BE2C (cell line): ENCODE measurements around the gene RANGAP1. TPM values are rescaled to one million over a fixed set of nuclear protein-coding genes. Genes with fewer than 3 reads are reported as not detected.
A peak's percentile ranks its signal among the peaks of the same experiment; 100 is the strongest.

Experiments used
- DNase-seq: peaks from one replicate; pipeline ENCODE4 v3.0.0-alpha.2; 2020
- H3K27me3 ChIP-seq: fragments of 250-450 bp; sonication (Bioruptor Pico); 2 replicates; pipeline ENCODE4 v1.5.1; 2020; ENCODE audit warnings: mild to moderate bottlenecking
- H3K36me3 ChIP-seq: fragments of 250-450 bp; sonication (Bioruptor Pico); 2 replicates; pipeline ENCODE4 v1.5.1; 2020; ENCODE audit warnings: mild to moderate bottlenecking
- H3K4me1 ChIP-seq: fragments of 250-450 bp; sonication (Bioruptor Pico); 2 replicates; pipeline ENCODE4 v1.5.1; 2020
- H3K4me3 ChIP-seq: 2 replicates; pipeline ENCODE4 v1.5.1; 2011; ENCODE audit warnings: low read depth, low read length
- H3K9me3 ChIP-seq: fragments of 250-450 bp; sonication (Bioruptor Pico); 2 replicates; pipeline ENCODE4 v1.5.1; 2020
- polyA plus RNA-seq: library from polyadenylated mRNA; unstranded; fragments of >200 nt; gene quantifications from one replicate; pipeline ENCODE4 v1.2.1, GENCODE V29; 2012; ENCODE audit warnings: low read depth, missing spikeins; ENCODE audit not compliant: insufficient read length, insufficient read depth
- TF ChIP-seq, protein P1 (sequence below): IDR thresholded peaks from 2 replicates; pipeline ENCODE4 v1.5.1; 2012; ENCODE audit warnings: mild to moderate bottlenecking, low read depth, low read length

The RANGAP1 gene, protein sequence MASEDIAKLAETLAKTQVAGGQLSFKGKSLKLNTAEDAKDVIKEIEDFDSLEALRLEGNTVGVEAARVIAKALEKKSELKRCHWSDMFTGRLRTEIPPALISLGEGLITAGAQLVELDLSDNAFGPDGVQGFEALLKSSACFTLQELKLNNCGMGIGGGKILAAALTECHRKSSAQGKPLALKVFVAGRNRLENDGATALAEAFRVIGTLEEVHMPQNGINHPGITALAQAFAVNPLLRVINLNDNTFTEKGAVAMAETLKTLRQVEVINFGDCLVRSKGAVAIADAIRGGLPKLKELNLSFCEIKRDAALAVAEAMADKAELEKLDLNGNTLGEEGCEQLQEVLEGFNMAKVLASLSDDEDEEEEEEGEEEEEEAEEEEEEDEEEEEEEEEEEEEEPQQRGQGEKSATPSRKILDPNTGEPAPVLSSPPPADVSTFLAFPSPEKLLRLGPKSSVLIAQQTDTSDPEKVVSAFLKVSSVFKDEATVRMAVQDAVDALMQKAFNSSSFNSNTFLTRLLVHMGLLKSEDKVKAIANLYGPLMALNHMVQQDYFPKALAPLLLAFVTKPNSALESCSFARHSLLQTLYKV
- 80.2 TPM for polyA plus RNA-seq

DNA sequence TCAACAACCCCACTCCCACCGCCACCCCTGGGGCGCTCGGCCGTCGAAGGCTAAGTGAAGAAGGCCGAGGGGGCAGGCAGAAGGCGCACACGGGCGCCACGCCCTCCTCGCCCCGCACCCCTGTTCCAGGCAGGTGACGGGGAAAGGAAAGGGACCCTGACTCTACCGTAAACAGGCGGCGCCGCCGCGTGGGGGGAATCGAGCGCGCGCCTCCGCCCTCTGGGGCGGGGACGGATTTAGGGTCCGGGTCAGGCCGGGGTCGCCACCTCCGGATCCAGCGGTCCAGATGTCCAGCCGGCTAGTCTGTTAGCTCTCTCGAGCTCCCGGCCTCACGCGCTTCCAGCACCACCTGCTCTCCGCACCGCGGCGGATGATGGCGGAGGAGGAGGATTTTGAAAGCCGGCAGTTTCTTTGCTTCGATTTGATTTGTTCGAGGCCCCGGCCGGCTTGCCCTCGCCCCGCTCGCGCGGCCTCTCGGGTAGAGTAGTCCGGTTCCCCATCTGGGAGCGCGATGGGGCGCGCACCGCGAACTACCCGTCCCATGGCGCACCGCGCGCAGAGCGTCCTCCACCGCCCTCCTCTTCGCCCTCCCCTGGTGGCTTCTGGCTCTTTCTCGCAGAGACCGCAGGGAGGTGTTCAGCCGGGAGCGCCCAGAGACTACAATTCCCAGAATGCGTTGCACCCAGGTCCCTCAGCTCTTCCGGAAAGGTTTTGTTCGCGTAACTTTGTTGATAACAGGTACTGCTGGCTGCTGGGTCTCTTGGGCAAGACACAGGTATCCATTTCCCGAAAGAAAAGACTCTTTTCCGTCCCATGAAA is at the start of gene RANGAP1:
RANGAP1 (minus strand) TSS at position 368 of the 819 bp plus-strand sequence. CDS start 5,143 bp downstream, outside the sequence.
- no peaks in the 10 kb centered on the region for H3K9me3 ChIP-seq
- H3K27me3 ChIP-seq: no peaks in the 10 kb centered on the region
- TF ChIP-seq, protein P1, sequence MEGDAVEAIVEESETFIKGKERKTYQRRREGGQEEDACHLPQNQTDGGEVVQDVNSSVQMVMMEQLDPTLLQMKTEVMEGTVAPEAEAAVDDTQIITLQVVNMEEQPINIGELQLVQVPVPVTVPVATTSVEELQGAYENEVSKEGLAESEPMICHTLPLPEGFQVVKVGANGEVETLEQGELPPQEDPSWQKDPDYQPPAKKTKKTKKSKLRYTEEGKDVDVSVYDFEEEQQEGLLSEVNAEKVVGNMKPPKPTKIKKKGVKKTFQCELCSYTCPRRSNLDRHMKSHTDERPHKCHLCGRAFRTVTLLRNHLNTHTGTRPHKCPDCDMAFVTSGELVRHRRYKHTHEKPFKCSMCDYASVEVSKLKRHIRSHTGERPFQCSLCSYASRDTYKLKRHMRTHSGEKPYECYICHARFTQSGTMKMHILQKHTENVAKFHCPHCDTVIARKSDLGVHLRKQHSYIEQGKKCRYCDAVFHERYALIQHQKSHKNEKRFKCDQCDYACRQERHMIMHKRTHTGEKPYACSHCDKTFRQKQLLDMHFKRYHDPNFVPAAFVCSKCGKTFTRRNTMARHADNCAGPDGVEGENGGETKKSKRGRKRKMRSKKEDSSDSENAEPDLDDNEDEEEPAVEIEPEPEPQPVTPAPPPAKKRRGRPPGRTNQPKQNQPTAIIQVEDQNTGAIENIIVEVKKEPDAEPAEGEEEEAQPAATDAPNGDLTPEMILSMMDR: peak; percentile 13; the same call in 1 of the 2 replicates
- peak; percentile 99 for DNase-seq
- H3K4me3 ChIP-seq: peak within 1 kb of the TSS; percentile 98
- peaks cover 3% of the 10 kb centered on the region for H3K4me1 ChIP-seq
- H3K36me3 ChIP-seq: peaks cover 38% of the 10 kb centered on the region

DNA sequence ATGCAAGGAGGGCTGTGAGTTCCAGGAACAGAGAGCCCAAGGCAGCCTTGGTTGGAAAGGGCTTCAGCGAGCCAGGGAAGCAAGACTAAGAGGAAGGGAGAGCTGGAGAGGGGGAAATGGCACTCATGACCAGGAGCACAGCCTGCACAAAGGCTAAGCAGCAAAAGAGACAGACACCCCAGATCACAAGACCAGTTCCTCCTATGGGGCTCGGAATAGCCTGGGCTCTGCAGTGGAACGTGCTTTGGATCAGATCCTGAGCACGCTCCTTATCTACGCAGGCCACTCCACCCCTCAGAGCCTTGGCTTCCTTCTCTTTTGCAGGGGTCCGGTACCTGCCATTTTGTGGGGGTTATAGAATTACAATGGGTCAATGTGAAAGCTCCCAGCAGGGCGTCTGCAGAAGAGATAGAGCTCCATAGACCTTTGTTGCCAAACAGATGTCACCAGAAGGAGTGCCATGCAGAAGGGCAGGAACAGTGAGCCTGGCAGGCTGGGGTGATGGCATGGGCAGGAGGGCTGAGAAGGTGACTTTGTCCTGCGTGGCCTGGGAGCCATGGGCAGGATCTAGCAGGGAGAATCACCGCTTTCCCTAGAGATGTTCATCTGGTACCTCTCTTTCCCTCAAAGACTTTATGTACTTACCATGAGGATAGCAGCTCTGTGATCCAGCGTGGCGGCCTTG is 49.1 kb upstream of the RANGAP1 start:
- TF ChIP-seq, protein P1: no peak
- peaks cover 43% of the 10 kb centered on the region for H3K36me3 ChIP-seq
- no peaks in the 10 kb centered on the region for H3K9me3 ChIP-seq

DNA sequence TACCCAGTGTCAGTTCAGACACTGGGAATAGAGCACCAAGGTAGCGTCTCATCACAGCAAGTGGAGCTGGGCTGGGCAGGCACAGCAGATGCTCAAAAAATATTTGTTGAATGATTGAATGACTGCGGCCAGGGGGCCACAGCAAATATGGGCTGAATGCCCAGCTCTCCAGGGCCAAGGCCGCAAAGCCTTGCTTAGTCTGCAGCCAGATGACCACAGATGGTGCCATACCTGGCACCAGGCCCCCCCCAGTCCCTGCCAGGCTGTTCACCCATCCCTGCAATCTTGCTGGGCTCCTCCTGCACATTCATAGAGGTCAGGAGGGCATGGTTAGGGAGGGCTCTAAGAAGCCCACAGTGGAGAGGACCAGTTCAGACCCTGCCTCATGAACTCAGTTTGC is 48.2 kb upstream of the RANGAP1 start:
- TF ChIP-seq, protein P1: no peak
- H3K27me3 ChIP-seq: no peaks in the 10 kb centered on the region
- no peaks in the 10 kb centered on the region for H3K9me3 ChIP-seq
- DNase-seq: no peak
- peaks cover 46% of the 10 kb centered on the region for H3K36me3 ChIP-seq
- no peaks in the 10 kb centered on the region for H3K4me1 ChIP-seq
- H3K4me3 ChIP-seq: no peak overlapping the region

More for the DNA sequence above, 49.1 kb upstream of the RANGAP1 start:
- Histone ChIP-seq H3K4me3 (no peak overlapping the region), H3K4me1 (peaks cover 5% of the 10 kb centered on the region), H3K27me3 (no peaks in the 10 kb centered on the region)
- no peak for DNase-seq

DNA sequence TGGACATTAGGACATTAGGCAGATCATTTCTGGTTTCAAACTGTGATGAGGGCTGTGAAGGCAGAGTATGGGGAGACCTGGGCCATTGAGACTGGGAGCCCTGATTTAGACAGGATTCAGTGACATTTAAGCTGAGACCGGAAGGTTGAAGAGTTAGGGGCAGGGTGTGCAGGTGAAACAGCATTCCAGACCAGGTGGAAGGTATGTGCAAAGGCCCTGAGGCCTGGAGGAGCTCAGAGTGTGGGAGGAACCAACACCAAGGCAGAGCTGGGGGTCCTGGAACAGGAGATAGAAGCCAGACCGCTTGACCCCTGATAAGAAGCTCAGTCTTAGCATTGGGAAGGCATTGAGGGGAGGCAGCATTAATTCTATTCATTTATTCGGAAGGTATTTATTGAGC is 47.8 kb upstream of the RANGAP1 start:
- H3K27me3 ChIP-seq: no peaks in the 10 kb centered on the region
- TF ChIP-seq, protein P1: no peak
- H3K9me3 ChIP-seq: no peaks in the 10 kb centered on the region
- H3K4me3 ChIP-seq: no peak overlapping the region
- peaks cover 43% of the 10 kb centered on the region for H3K36me3 ChIP-seq
- DNase-seq: no peak
- no peaks in the 10 kb centered on the region for H3K4me1 ChIP-seq

DNA sequence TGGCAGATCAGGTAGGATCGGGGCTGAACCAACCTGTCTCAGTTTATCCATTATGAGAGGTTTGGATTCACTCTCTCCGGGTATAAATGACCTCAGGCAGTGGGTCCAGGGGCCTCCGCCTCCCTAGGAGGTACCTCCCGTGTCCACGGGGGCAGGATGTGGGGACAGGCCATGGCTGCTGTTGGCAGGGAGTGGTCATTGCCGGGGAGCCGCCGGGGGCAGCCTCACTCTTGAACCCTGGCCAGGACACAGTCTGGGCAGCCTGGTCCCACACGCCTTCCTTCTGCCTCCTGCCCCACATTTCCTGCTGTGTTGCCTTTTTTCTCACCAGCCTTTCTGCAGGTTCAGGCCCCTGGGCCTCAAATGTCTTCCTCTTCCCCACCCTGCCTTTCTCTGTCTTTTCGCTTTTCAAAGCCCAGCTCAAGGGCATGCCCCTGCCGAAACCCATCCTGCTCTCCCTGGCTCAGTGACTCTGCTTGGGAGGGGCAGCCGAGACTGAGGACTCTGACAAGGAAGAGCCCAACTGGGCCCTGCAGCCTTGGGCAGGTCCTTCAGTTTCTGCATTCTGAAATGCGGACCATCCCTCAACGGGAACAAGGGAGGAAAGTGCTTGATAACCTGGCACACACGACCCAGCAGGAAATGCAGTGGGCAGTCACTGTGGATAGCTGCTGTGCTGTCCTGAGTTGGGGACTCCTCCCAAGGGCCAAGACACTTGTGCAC is 46.4 kb upstream of the RANGAP1 start:
- Histone ChIP-seq H3K27me3 (no peaks in the 10 kb centered on the region), H3K9me3 (no peaks in the 10 kb centered on the region), H3K36me3 (peaks cover 56% of the 10 kb centered on the region), H3K4me1 (no peaks in the 10 kb centered on the region), H3K4me3 (no peak overlapping the region)
- DNase-seq: no peak
- TF ChIP-seq, protein P1: no peak
